HG02763 (cell line): ENCODE measurements around the gene USP13.

Experiments used
- ATAC-seq: cut with Tn5 transposase; IDR thresholded peaks from one replicate; pipeline ENCODE4 v1.9.1; 2021; ENCODE audit warnings: mild to moderate bottlenecking, moderate library complexity; ENCODE audit not compliant: unreplicated experiment

Gene USP13

GRCh38 chr3:179791793-179792192 lies 139.0 kb downstream of the USP13 start:
- ATAC-seq, result no peak

- ATAC-seq, result no peak
These were observed 141.5 kb downstream of the USP13 start for GRCh38 chr3:179794355-179794754.

GRCh38 chr3:179796421-179796820 lies 143.6 kb downstream of the USP13 start:
- no peak for ATAC-seq

GRCh38 chr3:179797192-179797591 lies 144.4 kb downstream of the USP13 start:
- no peak for ATAC-seq

- no peak for ATAC-seq
These were observed 148.4 kb downstream of the USP13 start for GRCh38 chr3:179801263-179801662.

- no peak for ATAC-seq
These were observed 149.0 kb downstream of the USP13 start for GRCh38 chr3:179801856-179802255.

- ATAC-seq, result no peak
These were observed 153.3 kb downstream of the USP13 start for GRCh38 chr3:179806177-179806576.

- no peak for ATAC-seq
These were observed 154.7 kb downstream of the USP13 start for GRCh38 chr3:179807588-179807987.

- no peak for ATAC-seq
These were observed 156.8 kb downstream of the USP13 start for GRCh38 chr3:179809639-179810038.

- ATAC-seq, result peak; percentile 87
These were observed 158.7 kb downstream of the USP13 start for GRCh38 chr3:179811321-179812095.

- ATAC-seq, result no peak
These were observed 159.2 kb downstream of the USP13 start for GRCh38 chr3:179812096-179812382.

GRCh38 chr3:179819379-179819778 lies 166.5 kb downstream of the USP13 start:
- ATAC-seq, result no peak

GRCh38 chr3:179822296-179822695 lies 169.5 kb downstream of the USP13 start:
- no peak for ATAC-seq

GRCh38 chr3:179825527-179826246 lies 172.8 kb downstream of the USP13 start:
- no peak for ATAC-seq

GRCh38 chr3:179826247-179826637 lies 173.4 kb downstream of the USP13 start:
- no peak for ATAC-seq

GRCh38 chr3:179828738-179829137 lies 175.9 kb downstream of the USP13 start:
- ATAC-seq, result no peak

GRCh38 chr3:179829401-179829800 lies 176.6 kb downstream of the USP13 start:
- no peak for ATAC-seq

GRCh38 chr3:179832333-179832854 lies 179.6 kb downstream of the USP13 start:
- ATAC-seq, result no peak

GRCh38 chr3:179833294-179833693 lies 180.5 kb downstream of the USP13 start:
- ATAC-seq, result no peak

GRCh38 chr3:179837374-179837773 lies 184.5 kb downstream of the USP13 start:
- ATAC-seq, result no peak
